ENCODE measurements around the gene BBS2.

DNA sequence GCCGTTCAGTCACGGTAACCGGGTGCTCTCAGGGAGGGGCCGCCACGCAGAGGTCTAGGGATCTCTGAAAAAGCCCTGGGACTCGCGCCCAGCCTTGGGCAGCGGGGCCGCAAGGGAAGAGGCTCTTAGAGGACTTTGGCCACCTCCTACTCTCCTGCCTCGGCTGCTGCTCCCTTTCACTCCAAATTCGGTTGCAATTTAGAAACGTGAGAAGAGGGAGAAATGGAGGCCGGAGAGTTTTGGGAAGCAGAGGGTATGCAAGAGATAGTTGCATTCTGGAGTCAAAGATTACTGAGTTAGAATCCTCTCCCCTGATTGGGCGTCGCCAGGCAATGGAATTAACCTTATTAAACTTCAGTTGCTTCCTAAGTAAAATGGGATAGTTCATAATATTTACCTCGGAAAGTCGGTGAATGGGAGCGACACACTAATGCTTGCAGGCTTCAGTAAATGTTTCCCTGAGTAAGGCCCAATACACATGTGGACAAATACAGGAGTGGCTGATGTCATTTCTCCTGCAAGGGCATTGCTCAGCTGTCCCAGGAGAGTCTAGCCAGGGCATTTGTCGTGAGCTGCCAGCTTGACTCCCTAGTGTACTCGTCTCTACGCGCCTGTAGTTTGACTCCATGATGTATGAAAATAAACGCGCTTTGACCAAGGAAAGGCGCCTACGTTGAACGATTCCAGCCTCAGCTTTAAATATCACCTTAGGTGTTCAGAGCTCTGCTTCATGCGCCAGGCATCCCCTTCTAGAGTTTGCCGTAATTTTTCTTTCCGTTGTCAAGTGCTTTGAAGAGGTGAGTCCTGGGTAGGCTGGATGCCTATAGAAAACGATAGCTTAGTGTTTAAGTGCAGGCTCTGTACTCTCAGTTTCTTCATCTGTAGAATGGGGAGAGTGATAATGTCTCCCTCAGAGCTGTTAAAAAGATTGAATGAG is 67.8 kb downstream of the BBS2 start:
- TF ChIP-seq, protein P1, sequence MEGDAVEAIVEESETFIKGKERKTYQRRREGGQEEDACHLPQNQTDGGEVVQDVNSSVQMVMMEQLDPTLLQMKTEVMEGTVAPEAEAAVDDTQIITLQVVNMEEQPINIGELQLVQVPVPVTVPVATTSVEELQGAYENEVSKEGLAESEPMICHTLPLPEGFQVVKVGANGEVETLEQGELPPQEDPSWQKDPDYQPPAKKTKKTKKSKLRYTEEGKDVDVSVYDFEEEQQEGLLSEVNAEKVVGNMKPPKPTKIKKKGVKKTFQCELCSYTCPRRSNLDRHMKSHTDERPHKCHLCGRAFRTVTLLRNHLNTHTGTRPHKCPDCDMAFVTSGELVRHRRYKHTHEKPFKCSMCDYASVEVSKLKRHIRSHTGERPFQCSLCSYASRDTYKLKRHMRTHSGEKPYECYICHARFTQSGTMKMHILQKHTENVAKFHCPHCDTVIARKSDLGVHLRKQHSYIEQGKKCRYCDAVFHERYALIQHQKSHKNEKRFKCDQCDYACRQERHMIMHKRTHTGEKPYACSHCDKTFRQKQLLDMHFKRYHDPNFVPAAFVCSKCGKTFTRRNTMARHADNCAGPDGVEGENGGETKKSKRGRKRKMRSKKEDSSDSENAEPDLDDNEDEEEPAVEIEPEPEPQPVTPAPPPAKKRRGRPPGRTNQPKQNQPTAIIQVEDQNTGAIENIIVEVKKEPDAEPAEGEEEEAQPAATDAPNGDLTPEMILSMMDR (IDR thresholded peaks at IDR 0.05; ENCODE audit: poor library complexity): no peak
- no peak for TF ChIP-seq EZH2 (IDR thresholded peaks at IDR 0.05; ENCODE audit: borderline replicate concordance)
- no peak for TF ChIP-seq EZH2phosphoT487 (IDR thresholded peaks at IDR 0.05; ENCODE audit: low read depth, severe bottlenecking, unreplicated experiment)

Measured in hepatocyte (in vitro differentiated cells).